ENCODE measurements around the gene MFRP. TPM values are rescaled to one million over a fixed set of nuclear protein-coding genes. Genes with fewer than 3 reads are reported as not detected.

MFRP gene
- total and polyA plus RNA-seq, 7 donors: 0.01 to 0.05 TPM; not detected in 5

Other genes starting within 250 kb of the MFRP start
- gene DPAGT1, start 244.9 kb downstream of the MFRP start, total RNA-seq: 10 to 100 TPM in 3 of 4 donors, 1 to 10 TPM in 1; 9.4 to 12.9 (median 12.3) TPM
- gene DPAGT1, start 244.9 kb downstream of the MFRP start, polyA plus RNA-seq: 10 to 100 TPM; 12.1 to 38.7 (median 27.3) TPM
- 10 to 100 TPM; 10.9 to 16.8 (median 15.0) TPM for gene C2CD2L, start 239.4 kb downstream of the MFRP start, total RNA-seq
- gene C2CD2L, start 239.4 kb downstream of the MFRP start, polyA plus RNA-seq: 10 to 100 TPM; 14.5 to 28.7 (median 15.2) TPM
- 10 to 100 TPM; 10.1 to 16.2 (median 14.3) TPM for gene HINFP, start 225.1 kb downstream of the MFRP start, total RNA-seq
- 10 to 100 TPM in 2 of 3 donors, 1 to 10 TPM in 1; 8.3 to 20.6 (median 10.9) TPM for gene HINFP, start 225.1 kb downstream of the MFRP start, polyA plus RNA-seq
- gene ABCG4, start 197.7 kb downstream of the MFRP start, total RNA-seq: under 1 TPM in 3 of 4 donors, not detected in 1; 0.12 to 0.38 (median 0.30) TPM
- under 1 TPM; 0.03 to 0.22 (median 0.08) TPM for gene ABCG4, start 197.7 kb downstream of the MFRP start, polyA plus RNA-seq
- gene NLRX1, start 178.0 kb downstream of the MFRP start, total RNA-seq: 10 to 100 TPM; 18.1 to 28.7 (median 27.1) TPM
- gene NLRX1, start 178.0 kb downstream of the MFRP start, polyA plus RNA-seq: 10 to 100 TPM in 2 of 3 donors, 1 to 10 TPM in 1; 8.8 to 15.4 (median 10.3) TPM
- gene NHERF4, start 161.2 kb downstream of the MFRP start, total RNA-seq: not detected
- gene NHERF4, start 161.2 kb downstream of the MFRP start, polyA plus RNA-seq: under 1 TPM; 0.06 to 0.17 (median 0.07) TPM
- 1 to 10 TPM; 3.6 to 7.6 (median 7.2) TPM for gene CBL, start 140.4 kb downstream of the MFRP start, total RNA-seq
- gene CBL, start 140.4 kb downstream of the MFRP start, polyA plus RNA-seq: 1 to 10 TPM in 2 of 3 donors, under 1 TPM in 1; 0.94 to 3.4 (median 2.2) TPM
- 10 to 100 TPM; 24.5 to 71.1 (median 43.6) TPM for gene MCAM, start 29.6 kb downstream of the MFRP start, total RNA-seq
- gene MCAM, start 29.6 kb downstream of the MFRP start, polyA plus RNA-seq: 10 to 100 TPM; 15.4 to 27.4 (median 27.3) TPM
- 1 to 10 TPM; 6.1 to 8.8 (median 7.5) TPM for gene RNF26, start 12.2 kb downstream of the MFRP start, total RNA-seq
- 1 to 10 TPM; 5.8 to 8.9 (median 7.1) TPM for gene RNF26, start 12.2 kb downstream of the MFRP start, polyA plus RNA-seq
- 10 to 100 TPM in 1 of 4 donors, 1 to 10 TPM in 3; 5.3 to 11.6 (median 8.8) TPM for gene C1QTNF5, start 5.8 kb downstream of the MFRP start, total RNA-seq
- 10 to 100 TPM in 1 of 3 donors, 1 to 10 TPM in 2; 3.2 to 12.0 (median 4.7) TPM for gene C1QTNF5, start 5.8 kb downstream of the MFRP start, polyA plus RNA-seq
- gene USP2, start 35.0 kb upstream of the MFRP start, total RNA-seq: 100 to 1,000 TPM in 3 of 4 donors, 10 to 100 TPM in 1; 75.8 to 210 (median 156) TPM
- gene USP2, start 35.0 kb upstream of the MFRP start, polyA plus RNA-seq: 10 to 100 TPM; 49.0 to 76.4 (median 57.4) TPM
- 1 to 10 TPM in 3 of 4 donors, under 1 TPM in 1; 0.42 to 2.1 (median 1.4) TPM for gene THY1, start 76.5 kb upstream of the MFRP start, total RNA-seq
- gene THY1, start 76.5 kb upstream of the MFRP start, polyA plus RNA-seq: 1 to 10 TPM in 1 of 3 donors, under 1 TPM in 2; 0.93 to 6.4 (median 1.00) TPM